WTC11 (cell line): ENCODE data around the gene SLC39A7. TPM values are rescaled to one million over a fixed set of nuclear protein-coding genes. Genes with fewer than 3 reads are reported as not detected.

ENCODE experiments used
- ATAC-seq: fragments of 200-7000 bp; cut with Tn5 transposase; 2 replicates; pipeline ENCODE4 v1.10.0; 2021; ENCODE audit warnings: mild to moderate bottlenecking, moderate library complexity
- CTCF ChIA-PET: fragments of 300-600 bp; sonication (Branson Sonifier 250); formaldehyde crosslinking; loops from one replicate; lab custom pipeline; 2021; ENCODE audit warnings: antibody characterized with exemption; lab: Charles Lee
- POLR2A ChIA-PET: fragments of 350-600 bp; sonication (Branson Sonifier 250); formaldehyde crosslinking; loops from one replicate; lab custom pipeline; 2021; ENCODE audit warnings: antibody characterized with exemption; lab: Charles Lee
- DNase-seq: peaks from one replicate; pipeline ENCODE4 v3.0.0; 2021; ENCODE audit warnings: low spot score
- H3K27ac Mint-ChIP-seq: 2 replicates; pipeline ENCODE4 v1.8.0; 2021; ENCODE audit warnings: mixed read lengths
- H3K27me3 Mint-ChIP-seq: 2 replicates; pipeline ENCODE4 v1.8.0; 2021; ENCODE audit warnings: low read depth, mild to moderate bottlenecking, moderate library complexity, mixed read lengths
- H3K36me3 Mint-ChIP-seq: 2 replicates; pipeline ENCODE4 v1.8.0; 2021; ENCODE audit warnings: mixed read lengths
- H3K4me1 Mint-ChIP-seq: 2 replicates; pipeline ENCODE4 v1.8.0; 2022; ENCODE audit warnings: mixed read lengths
- H3K4me3 Mint-ChIP-seq: 2 replicates; pipeline ENCODE4 v1.8.0; 2021; ENCODE audit warnings: mild to moderate bottlenecking, moderate library complexity, mixed read lengths
- H3K9me3 Mint-ChIP-seq: 2 replicates; pipeline ENCODE4 v1.8.0; 2021; ENCODE audit warnings: mixed read lengths
- AR ChIP-seq: fragments of 250-450 bp; sonication (Bioruptor Pico); IDR thresholded peaks from 2 replicates; pipeline ENCODE4 v1.9.0; 2021; ENCODE audit warnings: mild to moderate bottlenecking
- ATF6 ChIP-seq: sonication (generic); formaldehyde crosslinking; IDR thresholded peaks from 2 replicates; pipeline ENCODE4 v1.8.1; 2023; ENCODE audit warnings: mild to moderate bottlenecking, missing genetic modification reagents
- CDX4 ChIP-seq: fragments of 250-450 bp; sonication (Bioruptor Pico); IDR thresholded peaks from 2 replicates; pipeline ENCODE4 v1.9.0; 2021; ENCODE audit warnings: moderate library complexity, mild to moderate bottlenecking, inconsistent platforms, borderline replicate concordance
- CREM ChIP-seq: sonication (generic); formaldehyde crosslinking; IDR thresholded peaks from 2 replicates; pipeline ENCODE4 v1.8.1; 2022; ENCODE audit warnings: mild to moderate bottlenecking, missing genetic modification reagents, moderate library complexity
- E2F4 ChIP-seq: sonication (generic); formaldehyde crosslinking; IDR thresholded peaks from 2 replicates; pipeline ENCODE4 v1.8.1; 2022; ENCODE audit warnings: low read depth, mild to moderate bottlenecking, moderate library complexity, missing genetic modification reagents, borderline replicate concordance
- ELF4 ChIP-seq: sonication (generic); formaldehyde crosslinking; IDR thresholded peaks from 2 replicates; pipeline ENCODE4 v1.8.1; 2022; ENCODE audit warnings: low read depth, mild to moderate bottlenecking, moderate library complexity, missing genetic modification reagents
- FOXJ3 ChIP-seq: sonication (generic); formaldehyde crosslinking; IDR thresholded peaks from 2 replicates; pipeline ENCODE4 v1.9.0; 2021; ENCODE audit warnings: missing genetic modification reagents, mild to moderate bottlenecking, borderline replicate concordance
- IRF2 ChIP-seq: sonication (generic); formaldehyde crosslinking; IDR thresholded peaks from 2 replicates; pipeline ENCODE4 v1.8.0; 2022; ENCODE audit warnings: low read depth, missing genetic modification reagents, borderline replicate concordance
- JAZF1 ChIP-seq: fragments of 250-450 bp; sonication (Bioruptor Pico); IDR thresholded peaks from 2 replicates; pipeline ENCODE4 v1.9.0; 2021; ENCODE audit warnings: moderate library complexity, mild to moderate bottlenecking, inconsistent platforms
- MXD4 ChIP-seq: fragments of 250-450 bp; sonication (Bioruptor Pico); IDR thresholded peaks from 2 replicates; pipeline ENCODE4 v1.8.0; 2021; ENCODE audit warnings: mild to moderate bottlenecking, moderate library complexity, borderline replicate concordance
- SMAD4 ChIP-seq: sonication (generic); formaldehyde crosslinking; IDR thresholded peaks from 2 replicates; pipeline ENCODE4 v1.8.0; 2022; ENCODE audit warnings: mild to moderate bottlenecking, missing genetic modification reagents
- TCF7 ChIP-seq: sonication (generic); formaldehyde crosslinking; IDR thresholded peaks from 2 replicates; pipeline ENCODE4 v1.8.0; 2022; ENCODE audit warnings: mild to moderate bottlenecking, low read depth, missing genetic modification reagents, moderate library complexity
- ZNF416 ChIP-seq: fragments of 250-450 bp; sonication (Bioruptor Pico); IDR thresholded peaks from 2 replicates; pipeline ENCODE4 v1.9.0; 2021; ENCODE audit warnings: mild to moderate bottlenecking, inconsistent platforms
- ZNF425 ChIP-seq: fragments of 250-450 bp; sonication (Bioruptor Pico); conservative IDR thresholded peaks from 2 replicates; pipeline ENCODE4 v1.9.0; 2021; ENCODE audit warnings: mild to moderate bottlenecking
- total RNA-seq: library from RNA; stranded (reverse); gene quantifications from 3 replicates; pipeline ENCODE4 v1.2.3, GENCODE V29; 2021
- TF ChIP-seq, protein P1 (sequence below): sonication (generic); formaldehyde crosslinking; IDR thresholded peaks from 2 replicates; pipeline ENCODE4 v1.8.0; 2022; ENCODE audit warnings: mild to moderate bottlenecking, missing genetic modification reagents
- TF ChIP-seq, protein P2 (sequence below): fragments of 250-450 bp; sonication (Bioruptor Pico); IDR thresholded peaks from 2 replicates; pipeline ENCODE4 v2.1.2; 2022; ENCODE audit warnings: mild to moderate bottlenecking, moderate library complexity
- TF ChIP-seq, protein P3 (sequence below): sonication (generic); formaldehyde crosslinking; IDR thresholded peaks from 2 replicates; pipeline ENCODE4 v1.8.1; 2023; ENCODE audit warnings: mild to moderate bottlenecking, missing genetic modification reagents

The SLC39A7 gene
- total RNA-seq, 1 experiment from 2014 or later: 163 TPM

- TF ChIP-seq AR (CRISPR knock-in tag): no peak
- TF ChIP-seq, protein P1, sequence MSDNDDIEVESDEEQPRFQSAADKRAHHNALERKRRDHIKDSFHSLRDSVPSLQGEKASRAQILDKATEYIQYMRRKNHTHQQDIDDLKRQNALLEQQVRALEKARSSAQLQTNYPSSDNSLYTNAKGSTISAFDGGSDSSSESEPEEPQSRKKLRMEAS (CRISPR knock-in tag): no peak
Measured at GRCh38 chr6:33185654-33186187, 14.9 kb upstream of the SLC39A7 start (continued).

DNA sequence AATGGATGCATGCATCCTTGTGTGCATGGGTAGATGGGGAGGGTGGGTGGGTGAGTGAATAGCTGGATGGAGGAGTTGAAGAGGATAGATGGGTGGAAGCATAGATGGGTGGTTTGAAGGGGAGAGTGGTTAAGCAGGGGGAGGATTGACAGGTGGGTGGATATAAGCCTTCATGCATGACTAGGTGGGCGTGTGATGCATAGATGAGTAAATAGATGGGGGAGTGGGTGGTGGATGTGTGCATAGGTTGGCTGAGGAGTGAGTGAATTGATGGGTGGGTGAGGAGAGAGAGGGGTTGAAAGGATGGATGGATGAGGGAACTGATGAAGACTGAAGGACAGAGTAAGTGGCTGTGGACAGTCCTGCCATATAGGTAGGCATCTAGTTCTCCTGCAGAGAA is 12.9 kb upstream of the SLC39A7 start:
- peaks cover 36% of the 10 kb centered on the region for H3K27me3 Mint-ChIP-seq
- ATAC-seq (no peak), DNase-seq (no peak)
- H3K4me1 Mint-ChIP-seq: peaks cover 18% of the 10 kb centered on the region
- TF ChIP-seq E2F4 (CRISPR knock-in tag) (no peak), FOXJ3 (no peak), ZNF425 (CRISPR knock-in tag) (no peak), TCF7 (CRISPR knock-in tag) (no peak), ATF6 (CRISPR knock-in tag) (no peak)
- TF ChIP-seq, protein P2, sequence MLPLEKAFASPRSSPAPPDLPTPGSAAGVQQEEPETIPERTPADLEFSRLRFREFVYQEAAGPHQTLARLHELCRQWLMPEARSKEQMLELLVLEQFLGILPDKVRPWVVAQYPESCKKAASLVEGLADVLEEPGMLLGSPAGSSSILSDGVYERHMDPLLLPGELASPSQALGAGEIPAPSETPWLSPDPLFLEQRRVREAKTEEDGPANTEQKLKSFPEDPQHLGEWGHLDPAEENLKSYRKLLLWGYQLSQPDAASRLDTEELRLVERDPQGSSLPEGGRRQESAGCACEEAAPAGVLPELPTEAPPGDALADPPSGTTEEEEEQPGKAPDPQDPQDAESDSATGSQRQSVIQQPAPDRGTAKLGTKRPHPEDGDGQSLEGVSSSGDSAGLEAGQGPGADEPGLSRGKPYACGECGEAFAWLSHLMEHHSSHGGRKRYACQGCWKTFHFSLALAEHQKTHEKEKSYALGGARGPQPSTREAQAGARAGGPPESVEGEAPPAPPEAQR (CRISPR knock-in tag): no peak
- TF ChIP-seq, protein P1 (CRISPR knock-in tag): no peak
- peaks cover 10% of the 10 kb centered on the region for H3K9me3 Mint-ChIP-seq
- ChIA-PET CTCF (no interaction called here), POLR2A (no interaction called here)
- H3K4me3 Mint-ChIP-seq: no peak overlapping the region
- H3K27ac Mint-ChIP-seq: no peak overlapping the region
- H3K36me3 Mint-ChIP-seq: no peaks in the 10 kb centered on the region

DNA sequence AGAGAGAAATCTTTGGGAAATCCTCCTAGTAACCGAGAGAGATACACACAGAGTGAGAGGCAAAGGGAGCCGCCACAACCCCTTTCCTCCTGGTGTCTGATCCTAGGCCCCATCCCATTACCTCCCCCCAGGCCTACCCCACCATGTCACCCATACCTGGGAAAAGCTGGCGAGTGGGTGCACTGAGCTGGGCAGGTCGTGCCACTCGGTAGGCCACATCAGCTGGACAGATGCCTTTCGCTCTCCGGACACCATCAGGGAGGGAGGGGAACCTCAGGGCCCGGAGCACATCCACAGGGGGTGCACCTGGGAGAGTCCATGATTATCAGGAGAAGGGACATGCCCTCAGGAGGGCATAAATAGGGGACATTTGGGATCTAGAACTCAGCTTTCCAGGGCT is 11.5 kb upstream of the SLC39A7 start:
- Mint-ChIP-seq H3K27me3 (peaks cover 37% of the 10 kb centered on the region), H3K4me3 (no peak overlapping the region), H3K36me3 (no peaks in the 10 kb centered on the region), H3K4me1 (peaks cover 15% of the 10 kb centered on the region), H3K9me3 (no peaks in the 10 kb centered on the region), H3K27ac (no peak overlapping the region)
- ChIA-PET CTCF (interaction anchor here (0.9 to 2.0 kb wide), 4 partner anchors 17 to 63 kb away, joined by 3 to 7 read pairs (median 5); no protein-coding TSS in a partner anchor), POLR2A (no interaction called here)
- DNase-seq: no peak
- TF ChIP-seq CREM (CRISPR knock-in tag) (no peak), IRF2 (no peak), JAZF1 (no peak), SMAD4 (CRISPR knock-in tag) (no peak), ZNF416 (CRISPR knock-in tag) (no peak), CDX4 (no peak), ELF4 (CRISPR knock-in tag) (no peak), MXD4 (CRISPR knock-in tag) (no peak)
- TF ChIP-seq, protein P3, sequence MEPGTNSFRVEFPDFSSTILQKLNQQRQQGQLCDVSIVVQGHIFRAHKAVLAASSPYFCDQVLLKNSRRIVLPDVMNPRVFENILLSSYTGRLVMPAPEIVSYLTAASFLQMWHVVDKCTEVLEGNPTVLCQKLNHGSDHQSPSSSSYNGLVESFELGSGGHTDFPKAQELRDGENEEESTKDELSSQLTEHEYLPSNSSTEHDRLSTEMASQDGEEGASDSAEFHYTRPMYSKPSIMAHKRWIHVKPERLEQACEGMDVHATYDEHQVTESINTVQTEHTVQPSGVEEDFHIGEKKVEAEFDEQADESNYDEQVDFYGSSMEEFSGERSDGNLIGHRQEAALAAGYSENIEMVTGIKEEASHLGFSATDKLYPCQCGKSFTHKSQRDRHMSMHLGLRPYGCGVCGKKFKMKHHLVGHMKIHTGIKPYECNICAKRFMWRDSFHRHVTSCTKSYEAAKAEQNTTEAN (CRISPR knock-in tag): no peak
- no peak for ATAC-seq
